Right lung (tissue), 10 donors: ENCODE data around the gene AHNAK. TPM values are rescaled to one million over a fixed set of nuclear protein-coding genes. Genes with fewer than 3 reads are reported as not detected.
"Not testable (repeated sequence)": the region's sequence is repeated elsewhere in the genome, so short reads cannot be mapped to it uniquely, and the experiment has no call there.

Experiments used
- DNase-seq, 2 donors: peaks; one replicate each; pipeline ENCODE4 v3.0.0-alpha.2; 2013
- long read RNA-seq, 8 donors: transcript quantifications; one replicate each; lab custom pipeline, GENCODE V29; 2026
- polyA plus RNA-seq, 5 donors: library from polyadenylated mRNA; unstranded; fragments of 120-200 nt; gene quantifications; one replicate each; pipeline versions ENCODE4 v1.2.1 to v1.2.3, GENCODE V29; 2013; ENCODE audit warnings: inconsistent platforms in 1 of 5, low replicate concordance in 1 of 5; ENCODE audit not compliant: insufficient read length in 5 of 5, insufficient read depth in 1 of 5

Gene AHNAK
- 100 to 1,000 TPM; 154 to 240 (median 173) TPM for polyA plus RNA-seq
- long read RNA-seq, donor 1, full-length matches to known transcripts: 31 of 453 reads
- long read RNA-seq, donor 1, partial matches to known transcripts: 255 of 453 reads
- long read RNA-seq, donor 1, other reads (novel, unspliced or antisense): 167 of 453 reads
- long read RNA-seq, donor 2, full-length matches to known transcripts: 31 of 287 reads
- long read RNA-seq, donor 2, partial matches to known transcripts: 121 of 287 reads
- long read RNA-seq, donor 2, other reads (novel, unspliced or antisense): 135 of 287 reads
- long read RNA-seq, donor 3, full-length matches to known transcripts: 21 of 21 reads
- long read RNA-seq, donor 3, partial matches to known transcripts: 0 of 21 reads
- long read RNA-seq, donor 3, other reads (novel, unspliced or antisense): 0 of 21 reads
- long read RNA-seq, donor 4, full-length matches to known transcripts: 20 of 20 reads
- long read RNA-seq, donor 4, partial matches to known transcripts: 0 of 20 reads
- long read RNA-seq, donor 4, other reads (novel, unspliced or antisense): 0 of 20 reads
- long read RNA-seq, donor 5, full-length matches to known transcripts: 25 of 30 reads
- long read RNA-seq, donor 5, partial matches to known transcripts: 5 of 30 reads
- long read RNA-seq, donor 5, other reads (novel, unspliced or antisense): 0 of 30 reads
- long read RNA-seq, donor 6, full-length matches to known transcripts: 29 of 29 reads
- long read RNA-seq, donor 6, partial matches to known transcripts: 0 of 29 reads
- long read RNA-seq, donor 6, other reads (novel, unspliced or antisense): 0 of 29 reads
- long read RNA-seq, donor 7, full-length matches to known transcripts: 18 of 18 reads
- long read RNA-seq, donor 7, partial matches to known transcripts: 0 of 18 reads
- long read RNA-seq, donor 7, other reads (novel, unspliced or antisense): 0 of 18 reads
- long read RNA-seq, donor 8, full-length matches to known transcripts: 8 of 8 reads
- long read RNA-seq, donor 8, partial matches to known transcripts: 0 of 8 reads
- long read RNA-seq, donor 8, other reads (novel, unspliced or antisense): 0 of 8 reads

- DNase-seq: peak; percentile 70 to 75
Measured at GRCh38 chr11:62546244-62546928, at the start of gene AHNAK. Gene AHNAK, minus strand, starts transcription at chr11:62546806. Its CDS starts 10,708 bp downstream, at chr11:62536098.

GRCh38 chr11:62595124-62595523 lies 48.5 kb upstream of the AHNAK start:
- DNase-seq: no peak

GRCh38 chr11:62593434-62594044 lies 46.9 kb upstream of the AHNAK start:
- DNase-seq: peak in 1 of 2 donors; percentile 42

- no peak for DNase-seq
Measured at GRCh38 chr11:62592989-62593421, 46.4 kb upstream of the AHNAK start.

- no peak for DNase-seq
Measured at GRCh38 chr11:62592146-62592815, 45.7 kb upstream of the AHNAK start.

GRCh38 chr11:62591448-62592145 lies 45.0 kb upstream of the AHNAK start, which contains the start of gene TUT1:
Gene TUT1, minus strand, starts transcription at chr11:62591523. Its CDS starts 38 bp downstream, at chr11:62591485.
- peak; percentile 96 to 97 for DNase-seq

GRCh38 chr11:62588966-62589637 lies 42.5 kb upstream of the AHNAK start:
- DNase-seq: no peak

- not testable (repeated sequence) for DNase-seq
Measured at GRCh38 chr11:62585356-62585755, 38.8 kb upstream of the AHNAK start.

GRCh38 chr11:62581735-62582134 lies 35.1 kb upstream of the AHNAK start:
- not testable (repeated sequence) for DNase-seq

GRCh38 chr11:62580959-62581715 lies 34.5 kb upstream of the AHNAK start:
- no peak for DNase-seq

GRCh38 chr11:62579252-62579651 lies 32.6 kb upstream of the AHNAK start:
- no peak for DNase-seq

- no peak for DNase-seq
Measured at GRCh38 chr11:62578541-62578940, 31.9 kb upstream of the AHNAK start.

GRCh38 chr11:62577046-62577714 lies 30.6 kb upstream of the AHNAK start:
- no peak for DNase-seq

GRCh38 chr11:62575837-62576236 lies 29.2 kb upstream of the AHNAK start:
- DNase-seq: no peak

- DNase-seq: no peak
Measured at GRCh38 chr11:62575156-62575555, 28.6 kb upstream of the AHNAK start.

GRCh38 chr11:62574363-62575071 lies 27.9 kb upstream of the AHNAK start:
- DNase-seq: no peak
